Stimulated activated CD8-positive, alpha-beta memory T cell treated with anti-CD3 and anti-CD28 coated beads, Interleukin-12 subunit alpha, Interleukin-12 subunit beta, amount 100 ng/mL, for 24 hours (primary cell): ENCODE measurements around the gene HS6ST2.

Experiments used
- DNase-seq: peaks from one replicate; pipeline ENCODE4 v3.0.0-alpha.2; 2020; ENCODE audit errors: extremely low read depth

The HS6ST2 gene

DNA sequence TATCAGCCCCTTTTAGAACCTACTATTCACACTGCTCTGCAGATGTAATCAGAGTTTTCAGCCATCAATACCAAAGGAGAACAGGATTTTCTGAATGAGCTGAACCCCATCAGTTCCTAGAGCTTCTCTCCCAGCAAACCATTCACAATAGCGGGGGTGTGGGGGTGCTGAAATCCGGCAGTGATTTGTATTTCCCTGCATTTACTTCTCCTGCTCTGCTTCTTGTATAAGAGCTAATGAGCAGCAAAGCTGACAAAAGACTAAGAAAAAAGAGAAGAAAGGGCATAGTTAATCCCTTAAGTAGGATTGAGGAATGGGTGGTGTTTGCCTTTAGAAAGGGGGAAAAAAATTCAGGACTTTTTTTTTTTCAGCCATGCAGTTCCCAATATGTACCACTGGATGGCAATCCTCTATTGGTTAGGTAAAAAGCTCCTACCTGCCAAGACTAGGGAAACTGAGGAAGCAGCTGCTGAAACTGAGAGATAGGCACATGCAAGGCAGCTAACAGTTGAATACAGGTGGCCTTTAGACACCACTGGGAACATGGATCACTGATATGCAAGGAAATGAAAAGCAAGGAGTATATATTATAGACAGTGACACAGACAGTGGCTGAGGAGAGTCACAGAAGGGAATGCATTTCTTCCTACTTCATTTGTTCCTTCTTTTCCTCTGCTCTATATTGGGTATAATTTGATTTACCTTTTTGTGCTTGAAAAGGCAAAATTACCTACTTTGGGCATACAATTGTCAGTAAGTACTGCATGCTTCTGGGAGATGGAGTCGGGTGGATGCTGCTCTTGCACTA lies 217.9 kb downstream of the HS6ST2 start:
- no peak for DNase-seq

DNA sequence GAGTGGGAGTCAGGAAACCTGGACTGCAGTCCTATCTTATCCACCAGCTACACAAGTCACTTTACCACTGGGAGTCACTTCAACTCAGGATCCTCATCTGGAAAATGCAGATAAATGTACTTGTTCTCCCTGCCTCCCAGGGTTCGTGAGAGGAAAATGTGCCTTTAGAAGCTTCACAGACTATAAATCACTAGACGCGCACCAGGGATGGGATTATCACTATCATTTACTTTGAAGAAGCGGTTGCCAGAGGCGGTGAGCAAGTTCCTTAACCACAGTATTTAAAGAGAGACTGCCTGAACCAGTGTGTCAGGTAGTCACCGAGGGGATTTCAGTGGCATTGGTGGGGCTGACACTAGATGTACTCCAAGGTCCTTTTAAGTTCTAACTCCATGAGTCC lies 219.5 kb downstream of the HS6ST2 start:
- no peak for DNase-seq

DNA sequence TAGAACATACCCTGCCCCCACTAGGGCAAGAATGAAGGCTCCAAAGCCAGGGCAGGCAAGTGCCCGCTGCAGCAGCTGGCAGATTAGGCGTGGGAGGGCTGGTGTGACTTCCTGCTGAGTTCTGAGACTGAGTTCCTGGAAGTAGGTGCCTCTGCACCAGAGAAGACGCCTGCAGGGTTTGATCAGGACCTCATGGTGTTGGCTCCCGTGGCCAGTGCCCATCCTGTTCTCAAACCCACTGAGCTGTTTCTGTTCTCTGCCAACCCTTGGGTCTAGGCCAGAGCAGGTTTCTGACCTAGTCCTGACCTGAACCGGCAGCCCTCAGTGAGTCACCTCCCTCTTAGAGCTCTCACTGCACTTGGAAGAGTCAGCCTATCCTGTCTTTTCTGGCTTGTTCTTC lies 220.7 kb downstream of the HS6ST2 start:
- no peak for DNase-seq

DNA sequence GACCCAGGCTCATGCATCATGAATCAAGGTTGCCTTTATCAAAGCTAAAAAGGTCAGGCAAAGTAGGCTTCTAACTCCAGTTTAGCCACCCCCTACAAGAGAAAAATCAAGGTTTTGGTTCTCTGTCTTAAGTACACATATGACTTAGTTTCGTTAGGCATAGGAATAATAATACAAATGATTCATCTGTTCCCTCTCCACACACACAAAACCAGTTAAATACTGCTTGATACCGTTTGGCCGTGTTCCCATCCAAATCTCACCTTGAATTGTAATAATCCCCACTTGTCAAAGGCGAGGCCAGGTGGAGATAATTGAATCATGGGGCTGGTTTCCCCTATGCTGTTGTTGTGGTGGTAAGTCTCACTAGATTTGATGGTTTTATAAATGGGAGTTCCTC lies 226.2 kb downstream of the HS6ST2 start:
- no peak for DNase-seq

DNA sequence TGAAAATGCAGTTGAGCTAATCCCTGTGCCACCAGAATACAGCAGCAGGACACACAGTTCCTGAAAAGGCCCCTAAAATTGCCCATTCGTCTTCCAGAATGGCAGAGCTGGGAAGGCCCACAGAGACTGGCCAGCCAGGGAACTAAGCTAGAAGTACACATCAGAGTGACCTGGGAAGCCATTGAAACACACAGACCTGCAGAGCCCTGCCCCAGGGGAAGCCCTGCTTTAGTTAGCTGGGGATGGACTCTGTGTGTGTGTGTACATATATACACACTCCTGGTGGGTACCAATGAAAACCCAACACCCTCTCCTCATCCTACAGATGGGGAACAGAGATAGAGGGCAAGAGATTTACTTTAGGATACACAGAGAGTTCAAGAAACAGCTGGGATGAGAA lies 227.7 kb downstream of the HS6ST2 start:
- DNase-seq, result no peak

DNA sequence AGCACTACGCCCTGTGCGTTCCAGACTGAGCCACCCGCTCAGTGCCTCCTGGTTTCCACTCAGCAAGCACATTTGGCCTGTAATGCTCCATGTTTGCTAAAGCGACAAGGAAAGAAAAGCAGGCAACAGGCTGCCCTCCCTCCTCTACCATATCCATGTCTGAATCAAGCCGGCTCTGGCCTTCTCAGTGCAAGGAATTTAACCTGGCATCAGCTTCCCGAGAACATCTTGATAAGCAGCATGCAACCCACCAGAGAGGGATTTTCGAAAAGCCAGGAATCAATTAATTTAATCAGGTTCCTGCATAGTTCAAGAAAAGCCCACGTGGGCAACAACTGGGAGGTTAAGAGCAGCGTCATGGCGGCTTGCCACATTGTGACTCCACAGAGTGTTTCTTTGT lies 228.2 kb downstream of the HS6ST2 start:
- no peak for DNase-seq

DNA sequence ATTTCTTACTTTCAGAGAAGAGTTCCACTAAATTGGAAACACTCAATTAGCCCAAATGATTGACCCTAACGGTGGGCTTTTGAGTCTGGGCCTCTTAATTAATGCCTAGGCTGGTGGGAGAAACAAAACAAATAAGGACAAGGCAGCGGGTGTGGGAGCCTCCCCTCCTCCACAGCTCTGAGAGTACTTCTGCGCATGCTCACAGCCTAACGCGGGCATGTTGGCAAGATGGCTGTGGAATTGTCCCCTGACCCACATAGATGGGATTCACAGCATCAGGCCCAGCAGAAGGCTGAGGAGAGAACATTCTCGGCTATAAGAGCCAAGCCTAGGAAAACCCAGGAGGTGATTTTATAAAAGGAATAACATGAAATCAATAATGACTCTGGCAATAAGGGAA lies 230.1 kb downstream of the HS6ST2 start:
- no peak for DNase-seq

DNA sequence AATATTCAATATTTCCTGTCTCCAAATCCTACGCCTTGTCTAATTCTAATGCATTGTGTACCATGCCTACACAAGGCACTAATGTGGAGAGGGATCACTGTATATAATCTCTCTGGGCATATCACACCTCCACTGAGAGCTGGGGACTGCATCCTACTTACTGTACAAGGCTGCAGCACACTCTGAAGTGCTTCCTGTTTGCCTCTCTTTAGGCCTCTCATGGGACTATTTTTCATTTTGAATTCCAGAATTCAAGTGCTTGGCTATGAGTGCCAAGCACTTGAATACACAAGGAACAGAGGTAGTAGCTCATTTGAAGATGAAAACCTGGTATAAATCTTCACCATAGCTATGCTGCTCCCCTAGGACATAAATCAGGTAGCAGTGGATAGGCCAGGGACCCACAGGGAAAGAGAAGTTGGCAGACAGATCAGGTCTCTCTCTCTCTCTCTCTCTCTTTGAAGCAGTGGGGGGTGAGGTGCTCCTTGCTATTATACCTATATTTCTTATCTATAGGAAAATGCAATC lies 239.9 kb downstream of the HS6ST2 start:
- no peak for DNase-seq

DNA sequence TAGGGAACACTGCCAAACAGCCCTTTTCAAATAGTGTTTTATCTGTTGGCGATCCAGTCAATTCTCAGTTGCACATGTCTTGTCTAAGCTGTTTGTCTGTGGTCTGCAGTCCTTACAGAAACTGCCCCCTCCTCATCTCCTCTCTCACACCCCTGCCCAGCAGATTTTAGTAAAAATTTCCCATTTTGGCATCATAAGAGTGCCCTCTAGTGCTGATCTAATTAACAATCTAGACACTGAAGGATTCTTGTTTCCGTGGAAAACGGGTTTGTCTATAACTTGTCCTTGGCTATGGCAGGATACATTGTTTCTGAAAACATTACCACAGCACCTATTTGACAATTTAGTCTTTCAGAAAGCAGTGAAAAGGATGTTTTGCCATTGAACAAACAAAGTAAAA lies 242.4 kb downstream of the HS6ST2 start:
- no peak for DNase-seq

DNA sequence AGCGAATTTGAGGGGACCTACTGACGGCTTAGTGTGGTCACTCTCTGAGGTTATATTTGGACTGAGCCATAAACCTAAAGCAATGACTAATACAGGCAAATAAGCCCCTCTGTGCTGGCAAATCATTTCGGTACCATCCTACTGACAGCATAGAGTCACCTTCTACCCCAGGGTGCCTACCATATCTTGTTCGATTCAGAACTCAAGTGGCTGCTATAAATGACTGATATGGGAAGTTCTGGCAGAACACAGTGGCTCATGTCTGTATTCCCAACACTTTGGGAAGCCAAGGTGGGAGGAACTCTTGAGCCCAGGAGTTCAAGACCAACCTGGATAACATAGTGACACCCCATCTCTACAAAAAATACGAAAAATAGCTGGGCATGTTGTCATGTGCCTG lies 243.5 kb downstream of the HS6ST2 start:
- DNase-seq, result no peak

DNA sequence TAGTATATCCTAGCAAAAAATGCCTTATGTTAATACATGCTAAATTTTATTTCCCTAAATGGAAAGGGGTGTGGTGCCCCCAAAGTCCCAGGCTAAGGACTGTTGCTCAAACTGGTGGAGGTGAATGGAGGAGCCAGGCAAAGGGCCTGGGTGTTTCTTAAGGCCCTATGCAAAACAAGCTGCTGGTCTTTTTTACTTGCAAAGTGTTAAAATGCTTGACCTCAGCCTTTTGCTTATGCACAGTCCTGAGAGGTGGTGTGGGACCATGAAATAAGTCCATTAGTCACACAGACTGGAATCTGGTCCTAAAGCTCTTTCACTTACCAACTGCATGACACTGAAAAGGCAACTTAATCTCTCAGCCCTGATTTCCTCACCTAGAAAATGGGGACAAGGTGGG lies 246.1 kb downstream of the HS6ST2 start:
- no peak for DNase-seq

DNA sequence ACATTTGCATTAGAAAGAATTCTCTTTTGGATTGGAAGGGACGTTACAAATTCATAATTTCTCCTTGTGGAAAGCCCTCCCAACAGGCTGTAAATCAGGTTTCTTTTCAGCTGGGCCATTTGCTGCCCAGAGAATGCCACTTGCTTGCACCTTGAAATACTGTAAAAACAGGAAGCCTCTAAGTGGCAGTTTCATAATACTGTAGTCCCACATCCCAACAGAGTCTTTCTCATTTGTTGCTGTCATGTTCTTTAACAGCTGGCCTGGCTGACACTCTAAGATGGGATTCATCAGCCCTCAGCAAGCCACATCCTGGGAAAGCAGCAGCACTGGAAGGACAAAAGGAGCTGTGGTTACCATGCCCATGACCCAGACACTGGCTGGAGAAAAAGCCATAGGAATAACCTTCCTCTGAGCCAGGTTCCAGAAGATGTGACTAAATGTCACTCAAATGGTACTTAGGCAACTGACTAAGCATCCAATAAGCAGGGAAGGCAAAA lies 247.7 kb downstream of the HS6ST2 start:
- no peak for DNase-seq

DNA sequence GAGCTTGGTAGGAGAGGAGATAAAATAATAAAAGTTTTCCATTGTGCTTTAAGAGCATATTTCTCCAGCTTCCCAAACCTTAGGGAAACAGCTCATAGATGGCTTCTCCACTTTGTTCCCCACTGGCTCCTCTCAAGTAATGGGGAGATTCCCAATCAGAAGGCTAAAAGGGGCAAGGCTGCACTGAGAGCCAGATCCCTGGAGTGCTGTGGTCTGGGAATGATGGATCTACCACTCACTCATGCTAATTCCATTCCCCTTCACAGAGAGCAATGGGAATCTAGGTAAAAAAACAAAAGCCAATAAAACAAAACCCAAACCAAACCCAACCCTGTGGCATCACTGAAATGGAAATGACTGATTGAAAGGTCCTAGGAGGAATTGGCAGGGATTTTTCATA lies 249.9 kb downstream of the HS6ST2 start:
- no peak for DNase-seq

DNA sequence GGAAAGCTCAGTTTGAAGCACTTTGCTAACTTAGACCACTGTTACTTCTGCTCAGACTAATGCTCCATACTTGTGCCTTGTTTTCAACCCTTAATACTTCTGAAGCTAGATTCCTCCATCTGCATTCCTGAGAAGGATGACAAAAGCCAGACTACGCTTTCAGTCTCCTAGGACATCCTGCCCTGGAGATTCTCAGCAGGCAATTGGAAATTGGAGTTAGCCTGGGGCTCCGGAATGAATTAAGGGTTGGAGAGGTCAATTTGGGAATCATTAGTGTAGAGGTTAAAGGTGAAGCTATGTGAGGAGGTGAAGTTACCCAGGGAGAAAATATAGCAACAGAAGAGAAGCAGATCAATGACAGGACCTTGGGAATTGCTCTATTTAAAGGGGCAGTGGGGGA lies 253.7 kb downstream of the HS6ST2 start:
- no peak for DNase-seq

DNA sequence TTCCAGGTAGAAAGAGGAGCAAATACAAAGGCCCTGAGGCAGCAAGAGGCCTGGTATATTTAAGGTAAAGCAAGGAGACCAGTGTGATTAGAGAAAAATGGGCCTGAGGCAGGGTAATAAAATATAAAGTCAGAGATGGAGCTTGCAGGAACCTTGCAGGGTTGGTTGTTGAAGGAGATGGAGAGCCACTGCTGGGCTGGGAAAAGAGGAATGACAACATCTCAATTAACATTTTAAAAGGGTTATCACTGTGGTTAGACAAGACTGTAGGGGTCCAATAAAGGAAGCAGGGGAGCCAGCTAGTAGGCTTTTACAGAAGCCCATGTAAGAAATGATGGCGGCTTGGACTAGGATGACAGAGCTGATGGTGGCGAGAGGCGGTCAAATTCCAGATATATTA lies 264.0 kb downstream of the HS6ST2 start:
- no peak for DNase-seq

DNA sequence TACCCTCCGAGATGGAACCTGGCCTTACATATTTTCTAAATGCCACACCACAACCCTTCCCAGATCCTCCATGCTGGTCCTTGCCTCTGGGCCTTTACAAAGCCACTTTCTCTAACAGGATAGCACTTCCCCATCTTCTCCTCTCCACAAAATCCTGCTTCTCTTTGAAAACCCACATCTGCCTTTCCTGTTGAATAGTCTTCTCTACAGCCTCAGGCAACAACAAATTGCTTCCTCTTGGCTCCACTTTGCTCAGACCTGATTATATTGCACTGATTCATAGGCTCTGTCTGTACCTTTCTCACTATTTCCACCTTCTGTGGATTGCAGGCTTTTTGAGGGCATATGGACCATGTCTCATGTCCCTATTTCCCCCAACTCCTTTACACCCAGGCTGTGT lies 265.9 kb downstream of the HS6ST2 start:
- no peak for DNase-seq

DNA sequence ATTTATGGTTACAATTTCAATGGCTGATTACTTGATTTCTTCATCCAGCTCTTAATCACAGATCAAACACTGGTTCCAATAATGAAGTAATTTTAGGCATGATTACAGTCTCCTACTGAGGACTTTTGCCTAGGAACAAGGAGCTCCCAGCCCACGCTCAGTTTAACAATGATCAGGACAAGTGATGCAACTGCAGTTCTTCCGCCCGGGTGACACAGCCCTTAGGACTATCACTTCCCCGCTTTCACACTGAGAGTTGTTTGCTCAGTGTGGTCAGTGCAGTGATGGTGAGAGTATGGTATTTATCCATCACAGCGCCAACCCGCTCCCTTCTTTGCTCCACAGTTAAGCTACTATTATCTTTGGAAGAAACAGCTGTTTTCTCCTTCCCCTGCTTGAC lies 266.4 kb downstream of the HS6ST2 start:
- no peak for DNase-seq

DNA sequence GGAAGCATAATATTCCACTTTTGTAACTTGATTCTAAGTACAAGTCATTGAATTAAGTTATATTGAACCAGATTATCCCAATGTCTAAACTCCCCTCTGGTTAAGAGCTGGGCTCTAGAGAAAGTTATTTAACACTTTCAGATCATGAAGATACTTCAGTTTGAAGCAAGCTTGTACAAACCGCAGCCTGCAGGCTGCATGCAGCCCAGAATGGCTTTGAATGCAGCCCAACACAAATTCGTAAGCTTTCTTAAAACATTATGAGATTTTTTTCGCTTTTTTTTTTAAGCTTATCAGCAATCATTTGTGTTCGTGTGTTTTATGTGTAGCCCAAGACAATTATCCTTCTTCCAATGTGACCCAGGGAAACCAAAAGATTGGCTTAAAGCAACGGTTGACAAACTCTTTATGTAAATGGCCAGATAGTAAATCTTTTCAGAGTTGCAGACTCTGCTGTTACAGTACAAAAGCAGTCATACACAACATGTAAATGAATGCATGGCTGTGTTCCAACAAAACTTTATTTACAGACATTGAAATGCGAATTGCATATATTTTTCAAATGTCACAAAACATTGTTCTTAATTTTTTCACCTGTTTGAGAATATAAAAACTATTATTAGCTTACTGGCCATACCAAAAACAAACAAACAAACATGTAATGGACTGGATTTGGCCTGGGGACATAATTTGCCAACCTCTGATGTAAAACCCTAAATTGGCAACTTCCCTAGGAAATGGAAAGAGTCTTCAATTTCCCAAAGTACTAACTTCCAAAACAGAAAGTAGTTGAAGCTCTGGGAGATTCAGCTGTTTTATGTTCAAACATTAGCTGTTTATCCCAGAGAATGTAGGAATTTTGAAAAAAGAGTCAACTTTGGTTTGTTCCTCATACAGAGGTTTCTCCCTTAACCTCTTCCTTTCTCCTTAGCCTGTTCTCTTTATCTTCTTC lies 268.5 kb downstream of the HS6ST2 start:
- DNase-seq, result no peak

DNA sequence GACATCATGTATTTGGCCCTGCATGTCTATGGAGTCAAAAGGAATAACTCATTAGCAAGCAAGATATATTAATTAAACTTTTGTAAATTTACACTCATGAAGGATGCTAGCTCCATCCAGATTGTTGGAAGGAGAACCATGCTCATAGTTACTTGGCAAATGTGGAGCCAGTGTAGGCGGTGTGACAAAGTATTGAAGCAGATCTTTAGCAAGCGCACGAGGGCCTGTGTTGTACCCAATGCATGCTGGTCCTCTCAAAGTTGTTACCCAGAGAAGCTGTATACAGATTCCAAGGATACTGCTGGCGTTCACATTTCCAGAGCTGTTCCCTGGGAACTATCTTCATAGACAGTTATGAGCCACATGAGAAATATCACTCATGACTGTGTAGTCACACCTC lies 273.2 kb downstream of the HS6ST2 start:
- no peak for DNase-seq

DNA sequence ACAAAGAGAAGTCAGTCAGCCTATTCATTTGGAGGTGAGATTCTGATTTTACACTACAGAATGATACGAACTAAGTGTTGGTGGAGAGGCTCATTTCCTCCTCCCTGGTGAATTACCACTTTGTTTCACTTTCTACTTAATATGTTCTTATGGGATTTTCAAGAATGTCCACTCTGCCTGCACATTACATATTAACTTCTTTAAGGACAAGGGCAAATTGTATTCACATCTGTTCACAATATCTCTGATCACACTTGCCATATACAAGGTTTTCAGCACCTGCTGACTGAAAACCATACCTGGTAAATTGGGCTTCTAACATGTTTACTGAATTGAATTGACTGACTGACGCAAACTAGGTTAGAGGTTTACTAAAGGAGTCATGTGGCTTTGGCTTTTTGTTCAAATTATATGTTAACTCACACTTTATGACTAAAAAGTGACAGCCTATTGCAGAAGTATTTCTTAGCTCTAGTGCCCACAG lies 281.2 kb downstream of the HS6ST2 start:
- DNase-seq, result no peak

DNA sequence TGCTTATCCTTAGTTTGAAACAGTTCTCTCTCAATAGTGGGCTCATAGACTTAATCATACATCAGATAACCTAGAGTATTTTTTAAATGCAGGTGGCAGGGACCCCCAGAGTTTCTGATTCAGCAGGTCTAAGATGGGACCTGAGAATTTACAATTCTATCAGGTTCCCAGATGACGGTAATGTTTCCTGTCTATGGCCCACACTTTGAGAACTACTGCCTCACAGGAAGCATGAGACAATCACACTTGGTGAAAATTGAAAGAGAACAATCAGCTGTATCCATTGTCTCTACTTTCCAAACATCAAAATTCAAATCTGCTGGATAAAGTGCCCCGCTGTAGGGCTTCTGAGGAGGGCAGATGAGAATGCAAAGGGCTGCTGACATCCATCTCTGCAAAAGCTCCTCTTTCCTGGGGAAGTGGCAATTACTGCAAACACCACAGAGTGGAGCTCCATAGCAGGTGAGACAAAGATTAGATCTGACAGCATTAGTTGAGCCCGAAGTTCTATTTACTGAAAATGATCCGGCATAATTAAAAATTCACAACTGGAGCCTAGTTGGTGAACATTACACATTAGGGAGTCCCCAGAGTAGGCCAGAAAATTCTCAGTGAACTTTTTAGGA lies 281.8 kb downstream of the HS6ST2 start:
- DNase-seq, result no peak

DNA sequence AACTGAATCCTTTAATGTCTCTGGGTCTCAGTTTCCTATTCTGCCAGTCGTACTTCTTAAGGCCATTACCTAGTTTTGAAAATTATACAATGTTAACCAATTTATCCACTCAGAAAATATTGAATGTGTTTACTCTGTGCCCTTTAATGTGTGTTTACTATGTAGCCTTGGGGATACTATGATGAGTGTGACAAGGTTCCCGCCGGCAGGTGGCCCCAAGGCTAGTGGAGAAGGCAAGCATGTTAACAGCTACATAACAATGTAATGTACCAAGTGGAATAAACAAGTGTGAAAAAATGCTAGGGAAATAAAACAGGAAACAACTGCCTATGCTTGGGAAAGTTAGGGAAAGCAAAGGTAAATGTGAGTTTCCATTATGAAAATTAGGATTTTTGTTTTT lies 282.3 kb downstream of the HS6ST2 start:
- DNase-seq, result no peak
